Amniotic stem cell (primary cell): Measurements from ENCODE around the gene DPYSL5.

Experiments
- DNase-seq: peaks from one replicate; lab custom pipeline; 2025; lab: John Stamatoyannopoulos, UW

DPYSL5 gene

GRCh38 chr2:26932974-26933373 lies 85.0 kb downstream of the DPYSL5 start:
- DNase-seq, result no peak

- no peak for DNase-seq
These were observed 85.8 kb downstream of the DPYSL5 start for GRCh38 chr2:26933431-26934334.

GRCh38 chr2:26934335-26934724 lies 86.4 kb downstream of the DPYSL5 start:
- DNase-seq, result no peak

- no peak for DNase-seq
These were observed 87.1 kb downstream of the DPYSL5 start for GRCh38 chr2:26934985-26935384.

GRCh38 chr2:26936855-26937254 lies 88.9 kb downstream of the DPYSL5 start:
- no peak for DNase-seq

GRCh38 chr2:26938399-26939118 lies 90.6 kb downstream of the DPYSL5 start:
- no peak for DNase-seq

GRCh38 chr2:26940001-26940400 lies 92.1 kb downstream of the DPYSL5 start:
- no peak for DNase-seq

- DNase-seq, result no peak
These were observed 93.6 kb downstream of the DPYSL5 start for GRCh38 chr2:26941486-26941885.

- no peak for DNase-seq
These were observed 94.8 kb downstream of the DPYSL5 start for GRCh38 chr2:26942543-26943295.

GRCh38 chr2:26945991-26946750 lies 98.2 kb downstream of the DPYSL5 start:
- DNase-seq, result no peak

- DNase-seq, result no peak
These were observed 99.2 kb downstream of the DPYSL5 start for GRCh38 chr2:26946841-26947784.

- DNase-seq, result no peak
These were observed 100.9 kb downstream of the DPYSL5 start for GRCh38 chr2:26948800-26949199.

GRCh38 chr2:26950246-26950645 lies 102.3 kb downstream of the DPYSL5 start:
- DNase-seq, result no peak

- DNase-seq, result no peak
These were observed 103.3 kb downstream of the DPYSL5 start for GRCh38 chr2:26951236-26951635.

- no peak for DNase-seq
These were observed 104.4 kb downstream of the DPYSL5 start for GRCh38 chr2:26952374-26952773.

- no peak for DNase-seq
These were observed 106.2 kb downstream of the DPYSL5 start for GRCh38 chr2:26954135-26954534.

- DNase-seq, result no peak
These were observed 109.1 kb downstream of the DPYSL5 start for GRCh38 chr2:26957041-26957440.

GRCh38 chr2:26957534-26957933 lies 109.6 kb downstream of the DPYSL5 start:
- DNase-seq, result no peak

GRCh38 chr2:26959331-26959730 lies 111.4 kb downstream of the DPYSL5 start:
- no peak for DNase-seq

- no peak for DNase-seq
These were observed 116.7 kb downstream of the DPYSL5 start for GRCh38 chr2:26964446-26965130.
